Ovary (tissue), 9 donors: ENCODE data around the gene CEBPE. TPM values are rescaled to one million over a fixed set of nuclear protein-coding genes. Genes with fewer than 3 reads are reported as not detected.

Source experiments
- DNase-seq, 5 donors: peaks; one replicate each; pipeline ENCODE4 v3.0.0-alpha.2; 2019 to 2020
- H3K27ac ChIP-seq, 2 donors: fragments of 200-600 bp; one replicate each; pipeline versions ENCODE4 v1.5.1 to v1.8.0; 2019 to 2022
- H3K27me3 ChIP-seq: fragments of 200-600 bp; one replicate; pipeline ENCODE4 v1.8.0; 2022
- H3K36me3 ChIP-seq: fragments of 200-600 bp; sonication (generic); one replicate; pipeline ENCODE4 v1.5.1; 2019
- H3K4me1 ChIP-seq: one replicate; pipeline ENCODE4 v1.8.1; 2013; ENCODE audit warnings: mild to moderate bottlenecking, moderate library complexity; ENCODE audit not compliant: insufficient read depth
- H3K4me3 ChIP-seq: fragments of 200-600 bp; sonication (generic); one replicate; pipeline ENCODE4 v1.5.1; 2017
- H3K9me3 ChIP-seq, 2 donors: fragments of 200-600 bp in 1 of 2; sonication (generic) in 1 of 2; one replicate each; pipeline versions ENCODE4 v1.5.1 to v1.8.1; 2013 to 2019; ENCODE audit warnings: mild to moderate bottlenecking in 1 of 2, moderate library complexity in 1 of 2
- CTCF ChIP-seq, 3 donors: fragments of 450-650 bp in 2 of 3; fragments of 200-600 bp in 1 of 3; IDR thresholded peaks; one replicate each; pipeline versions ENCODE4 v1.5.1 to v1.8.0; 2016 to 2022; ENCODE audit warnings: antibody characterized with exemption in 3 of 3, mild to moderate bottlenecking in 1 of 3
- EP300 ChIP-seq: sonication (generic); formaldehyde crosslinking; IDR thresholded peaks from one replicate; pipeline ENCODE4 v1.6.1; 2017; ENCODE audit warnings: antibody characterized with exemption
- POLR2A ChIP-seq: fragments of 450-650 bp; IDR thresholded peaks from one replicate; pipeline ENCODE4 v1.6.1; 2017; ENCODE audit warnings: antibody characterized with exemption, mild to moderate bottlenecking, moderate library complexity
- WGBS, 3 donors: extraction: QIAGEN DNeasy Blood & Tissue Kit in 1 of 3; methylation state at CpG; one replicate each; pipeline versions ENCODE4 v1.1.5 to v1.1.7; 2013 to 2017; 5-methylcytosine and 5-hydroxymethylcytosine counted together
- intact Hi-C, 4 donors: fragments of 100-400 bp; cut with DNase I; formaldehyde crosslinking; loops; one replicate each; pipeline versions ENCODE4 v1.11.0 to v1.15.1; 2022 to 2023
- polyA plus RNA-seq, 2 donors: library from polyadenylated mRNA; stranded (reverse); fragments of 200-250 nt in 1 of 2; fragments of 350-450 nt in 1 of 2; fragmentation: Illumina TruSeq in 1 of 2; extraction: RNeasy Lipid Tissue Mini Kit (QIAGEN cat#74804) in 1 of 2; gene quantifications; one replicate each; pipeline ENCODE4 v1.2.3, GENCODE V29; 2013 to 2014
- total RNA-seq, 7 donors: library from RNA; depleted of rRNA in 2 of 7; stranded (reverse); fragments of >200 nt in 2 of 7; fragmentation: NEBNext Ultra II Directional in 3 of 7; extraction: Animal tissue kit (Norgen Biotek cat#: 25700) in 3 of 7; gene quantifications; one replicate each; pipeline versions ENCODE4 v1.1.0 to v1.2.4, GENCODE V29; 2016 to 2023
- donor health status: DM: no; HTN: no; CAD: no; lungs with moderate emphysema.
- donor health status: DM: no; HTN: no; CAD: no.
- donor health status: Bipolar disorder and iron deficiency.
- donor health status: DM: yes; HTN: yes; CAD: no.
- donor health status: DM: no; HTN: no; CAD: no.
- donor health status: DM: yes; HTN: yes; CAD: no.

CEBPE gene
- total and polyA plus RNA-seq, 9 donors = 0.04 TPM; not detected in 8

- H3K27me3 ChIP-seq = no peaks in the 10 kb centered on the region
- whole genome bisulfite sequencing, 3 donors = 2 to 5% (median 5%) methylated on average over 10 of the region's 10 CpGs
- TF ChIP-seq CTCF (IDR thresholded peaks at IDR 0.05) (no peak), POLR2A (no peak), EP300 (no peak)
- H3K4me1 ChIP-seq = peaks cover 9% of the 10 kb centered on the region
- peak overlapping the region; percentile 48 for H3K4me3 ChIP-seq
- H3K9me3 ChIP-seq = no peaks in the 10 kb centered on the region
- H3K27ac ChIP-seq = peak overlapping the region in 1 of 2 donors; percentile 14
- no peak for DNase-seq
- H3K36me3 ChIP-seq = no peaks in the 10 kb centered on the region
- intact Hi-C loops = no loop called here
Observed at GRCh38 chr14:23070262-23071129, 48.6 kb downstream of the CEBPE start.

DNA sequence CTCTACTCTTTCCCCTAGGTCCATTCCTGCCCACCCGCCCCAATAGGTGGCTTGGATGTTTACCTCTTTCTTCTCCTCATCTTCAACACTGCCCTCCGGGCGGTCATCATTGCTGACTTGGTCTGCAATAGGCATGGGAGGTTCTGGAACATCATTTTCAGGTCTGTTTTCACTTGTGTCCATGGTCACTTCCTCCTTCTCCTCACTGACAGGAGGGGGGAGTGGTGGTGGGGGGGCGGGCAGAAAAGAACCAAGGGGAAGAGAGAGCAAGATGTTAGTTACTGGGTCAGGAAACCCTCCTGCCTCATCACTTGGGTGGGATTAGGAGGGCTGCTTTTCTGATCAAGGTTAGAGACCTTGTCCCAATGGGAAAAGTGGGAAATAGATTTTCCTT is 49.6 kb downstream of the CEBPE start:
- Histone ChIP-seq H3K36me3 (no peaks in the 10 kb centered on the region), H3K27ac (no peak overlapping the region), H3K27me3 (no peaks in the 10 kb centered on the region), H3K4me1 (peaks cover 9% of the 10 kb centered on the region), H3K4me3 (no peak overlapping the region), H3K9me3 (no peaks in the 10 kb centered on the region)
- TF ChIP-seq POLR2A (no peak), EP300 (no peak), CTCF (IDR thresholded peaks at IDR 0.05) (no peak)
- DNase-seq = peak in 2 of 5 donors; percentile 23 to 36
- intact Hi-C loops = no loop called here
- WGBS, 3 donors = 65 to 75% (median 71%) methylated on average over 4 of the region's 4 CpGs

DNA sequence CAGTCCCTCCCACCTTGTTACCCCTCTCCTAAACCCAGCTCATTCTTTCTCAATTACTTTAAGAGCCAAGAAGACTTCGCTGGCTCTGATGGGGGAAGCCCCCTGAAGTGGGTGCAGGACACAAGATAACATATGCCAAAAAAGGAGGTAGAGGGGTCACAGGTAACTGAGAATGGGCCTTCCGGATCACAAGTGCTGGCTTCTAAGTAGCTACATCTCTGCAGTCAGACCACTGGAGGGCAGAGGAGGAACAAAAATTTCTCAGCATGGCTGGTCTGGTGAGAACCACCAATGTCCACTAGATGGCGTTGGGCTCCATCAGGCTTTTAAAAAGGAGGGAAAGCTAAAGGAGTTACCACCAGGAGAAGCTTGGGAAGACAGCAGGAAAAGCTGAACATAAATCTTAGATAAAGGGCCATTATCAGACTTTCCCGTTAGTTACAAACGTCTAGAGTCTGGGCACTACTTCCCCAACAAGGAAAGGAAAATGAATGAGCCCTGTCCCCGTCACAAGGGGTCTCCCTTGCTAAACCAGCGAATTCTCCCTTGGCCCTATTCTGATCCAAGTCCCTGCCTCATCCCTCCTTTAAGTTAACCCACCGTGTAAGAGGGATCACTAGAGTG is 50.2 kb downstream of the CEBPE start:
- H3K4me3 ChIP-seq = no peak overlapping the region
- H3K36me3 ChIP-seq = peaks cover under 1% of the 10 kb centered on the region
- WGBS, 3 donors = 25 to 28% (median 26%) methylated on average over 8 of the region's 8 CpGs
- H3K9me3 ChIP-seq = no peaks in the 10 kb centered on the region
- peak; percentile 74 to 87 (median 76) for DNase-seq
- intact Hi-C loops = no loop called here
- no peak overlapping the region for H3K27ac ChIP-seq
- H3K4me1 ChIP-seq = peaks cover 9% of the 10 kb centered on the region
- no peaks in the 10 kb centered on the region for H3K27me3 ChIP-seq
- TF ChIP-seq CTCF (IDR thresholded peaks at IDR 0.05) (peak; percentile 88 to 97 (median 94)), POLR2A (no peak)

- peaks cover 2% of the 10 kb centered on the region for H3K36me3 ChIP-seq
- intact Hi-C loops = no loop called here
- 64 to 72% (median 67%) methylated on average over 14 of the region's 14 CpGs for WGBS, 3 donors
- H3K27me3 ChIP-seq = no peaks in the 10 kb centered on the region
- no peak overlapping the region for H3K4me3 ChIP-seq
- no peaks in the 10 kb centered on the region for H3K9me3 ChIP-seq
- peak in 2 of 5 donors; percentile 31 to 40 for DNase-seq
- peaks cover 9% of the 10 kb centered on the region for H3K4me1 ChIP-seq
- no peak for TF ChIP-seq CTCF (IDR thresholded peaks at IDR 0.05)
- TF ChIP-seq EP300 = no peak
- TF ChIP-seq POLR2A = no peak
- no peak overlapping the region for H3K27ac ChIP-seq
Observed at GRCh38 chr14:23067847-23068788, 50.9 kb downstream of the CEBPE start.
